Stimulated activated CD4-positive, alpha-beta T cell treated with anti-CD3 and anti-CD28 coated beads, TNF-alpha, amount 100 ng/mL, for 4 hours (primary cell): ENCODE results near the gene IARS2.
"Not testable (repeated sequence)": the region's sequence is repeated elsewhere in the genome, so short reads cannot be mapped to it uniquely, and the experiment has no call there.

Experiments used
- DNase-seq, 3 experiments: peaks; one replicate each; pipeline ENCODE4 v3.0.0-alpha.2; 2020; ENCODE audit warnings: low read depth in 3 of 3

IARS2 gene

DNA sequence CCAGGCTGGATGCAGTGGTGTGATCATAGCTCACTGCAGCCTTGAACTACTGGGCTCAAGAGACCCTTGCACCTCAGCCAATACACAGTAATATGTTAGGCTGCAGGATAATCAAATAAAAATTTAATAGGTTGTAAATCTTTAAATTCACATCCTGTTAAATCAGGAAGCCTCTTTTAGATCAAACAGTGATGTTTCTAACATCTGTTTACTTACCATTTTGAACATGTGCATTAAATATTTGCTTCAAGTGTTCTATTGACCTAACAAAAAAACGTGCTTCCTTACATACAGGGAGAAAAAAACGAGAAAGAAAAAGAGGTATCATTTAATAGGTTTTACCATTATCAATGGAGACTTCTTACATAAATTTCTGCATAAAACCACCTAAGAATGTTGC, 70.6 kb downstream of the IARS2 start:
- DNase-seq: no peak

GRCh38 chr1:220166853-220167252, 72.9 kb downstream of the IARS2 start:
- DNase-seq: no peak

GRCh38 chr1:220169887-220170286, 76.0 kb downstream of the IARS2 start:
- DNase-seq: not testable (repeated sequence)

DNA sequence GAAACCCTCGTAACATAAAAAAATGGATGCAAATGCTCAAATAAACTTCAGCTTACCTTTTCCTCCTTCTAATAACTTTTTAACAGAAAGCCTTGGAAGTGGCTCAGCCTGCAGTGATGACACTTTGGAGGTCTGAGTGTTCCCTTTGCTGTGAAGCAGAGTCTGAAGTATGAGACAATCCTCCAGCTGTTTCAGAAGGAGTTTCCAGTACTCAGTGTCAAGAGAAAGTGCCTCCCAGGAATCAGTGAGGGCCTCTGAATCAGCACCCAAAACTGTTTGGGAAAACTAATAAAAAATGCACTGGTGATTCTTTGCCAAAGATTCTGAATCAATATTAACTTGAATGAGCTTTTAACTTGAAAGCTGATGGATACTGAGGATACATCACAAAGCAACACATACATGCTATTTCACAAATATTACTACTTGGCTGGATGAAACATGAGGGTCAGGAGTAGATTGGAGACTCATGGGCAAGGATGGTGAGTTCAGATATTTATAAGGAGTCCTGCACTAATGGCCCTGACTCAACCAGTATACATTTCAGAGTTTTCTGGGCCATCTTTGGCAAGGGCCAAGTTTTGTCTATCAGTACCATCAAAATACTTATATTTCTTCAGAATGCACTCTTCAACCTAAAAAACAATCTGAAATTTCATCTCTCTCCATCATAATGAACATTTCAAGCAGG, 77.0 kb downstream of the IARS2 start:
- DNase-seq: no peak

DNA sequence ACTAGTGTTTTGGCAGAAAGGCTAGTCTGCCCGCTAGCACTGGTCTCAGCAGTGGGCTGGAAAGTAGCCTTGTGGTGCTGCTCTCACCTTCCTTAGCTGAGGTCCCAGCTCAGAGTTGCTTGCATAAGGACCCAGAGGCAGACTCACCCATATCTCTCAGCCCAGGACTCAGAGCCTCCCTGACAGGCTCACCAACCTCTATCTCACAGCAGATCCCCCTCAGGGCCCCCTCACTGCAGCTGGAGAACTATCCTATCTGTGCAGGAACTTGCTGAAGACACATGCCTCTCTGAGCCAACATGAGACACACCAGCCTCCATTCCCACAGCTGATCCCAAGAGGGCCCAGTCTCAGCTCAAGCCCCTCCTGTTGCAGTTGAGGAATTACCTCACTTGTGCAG, 82.6 kb downstream of the IARS2 start:
- no peak for DNase-seq

- DNase-seq: no peak
These were observed 88.2 kb downstream of the IARS2 start for GRCh38 chr1:220182111-220182510.

GRCh38 chr1:220182656-220183055, 88.7 kb downstream of the IARS2 start:
- DNase-seq: no peak

DNA sequence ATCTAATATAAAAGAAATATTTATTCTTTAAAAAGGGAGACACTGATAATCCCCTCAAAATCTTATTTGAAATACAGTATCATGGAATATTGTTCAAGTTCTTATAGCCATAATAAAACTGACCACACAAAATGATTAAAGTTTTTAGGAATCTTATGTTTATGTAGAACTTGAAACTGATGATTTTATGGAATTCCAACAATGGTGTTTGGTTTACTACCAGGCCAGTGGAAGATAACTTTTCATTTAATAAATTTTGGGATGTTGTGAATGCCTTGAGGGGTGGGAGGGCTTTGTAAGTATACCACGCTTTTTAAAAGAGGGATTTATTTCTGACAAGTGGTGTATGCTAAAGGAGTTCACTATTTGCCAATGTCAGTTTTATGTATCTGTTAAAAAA, 90.6 kb downstream of the IARS2 start:
- no peak for DNase-seq

GRCh38 chr1:220186752-220187151, 92.8 kb downstream of the IARS2 start:
- no peak for DNase-seq

DNA sequence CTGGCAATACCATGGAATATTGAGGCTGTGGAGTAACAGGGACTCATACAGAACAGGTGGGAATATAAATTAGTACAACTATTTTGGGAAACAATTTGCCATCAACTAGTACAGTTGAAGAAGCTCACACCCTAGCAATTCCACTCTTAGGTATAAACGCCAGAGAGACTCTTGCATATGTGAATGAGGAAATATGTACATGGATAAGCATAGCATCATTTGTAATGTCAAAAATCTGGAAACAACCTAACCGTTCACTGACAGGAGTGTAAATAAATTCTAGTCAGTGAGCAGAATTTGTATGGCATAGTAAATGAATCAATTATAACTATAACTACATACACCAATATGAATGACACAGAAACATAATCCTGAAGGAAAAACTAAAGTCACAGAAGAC, 94.6 kb downstream of the IARS2 start:
- no peak for DNase-seq

DNA sequence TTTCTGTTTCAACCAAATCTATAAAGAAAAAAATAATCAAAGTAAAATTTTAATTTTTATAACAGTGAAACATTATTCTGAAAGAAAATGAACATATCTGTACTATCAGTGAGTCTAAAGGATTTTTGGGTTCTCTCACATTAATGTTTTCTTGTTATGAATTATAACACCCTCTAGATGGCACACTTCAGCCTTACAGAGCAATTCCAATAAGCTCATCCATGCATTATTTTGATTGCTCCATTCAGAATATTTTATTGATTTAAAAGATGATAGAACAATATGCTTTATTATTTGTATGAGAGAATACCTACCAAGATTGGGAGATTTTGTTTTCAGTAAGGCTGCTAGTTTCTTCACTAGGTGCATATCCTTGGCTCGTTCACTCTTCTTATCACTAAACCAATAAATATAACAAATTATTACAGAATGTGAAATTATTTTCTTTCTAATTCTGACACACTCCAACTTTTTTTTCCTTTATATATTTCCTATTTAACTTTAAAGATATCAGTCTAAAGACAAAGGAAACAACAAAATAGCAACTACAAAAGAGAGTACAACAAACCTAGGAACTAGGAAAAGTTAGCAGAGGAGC, 95.9 kb downstream of the IARS2 start:
- DNase-seq: no peak

DNA sequence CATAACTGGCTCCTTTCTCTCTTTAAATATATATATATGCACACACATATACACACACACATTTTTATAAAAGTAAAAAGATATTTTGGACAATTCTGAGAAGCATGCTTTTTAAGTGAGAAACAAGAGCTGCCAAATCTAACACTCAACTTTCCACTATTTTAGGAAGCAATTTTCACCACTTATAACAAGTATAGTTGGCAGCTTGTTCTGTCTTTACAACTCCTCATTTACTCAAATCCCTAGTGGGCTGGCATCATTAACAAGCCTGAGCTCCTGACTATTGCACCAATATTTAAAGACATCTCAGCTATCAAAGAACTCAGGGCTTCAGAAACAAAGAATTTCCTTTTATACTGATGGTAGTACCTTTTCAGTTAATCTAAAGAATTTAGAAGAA, 101.8 kb downstream of the IARS2 start:
- no peak for DNase-seq
